ENCODE measurements around the gene SLIT1.

Gene SLIT1

GRCh38 chr10:97185326-97186058 lies at the start of gene SLIT1:
Gene SLIT1 (minus strand): TSS chr10:97185959. CDS start chr10:97185674, 285 bp downstream.
- DNase-seq (ENCODE audit: extremely low read depth in 1 of 2, low read depth in 1 of 2) = no peak

GRCh38 chr10:97235353-97235752 lies 49.6 kb upstream of the SLIT1 start:
- DNase-seq (ENCODE audit: extremely low read depth in 1 of 2, low read depth in 1 of 2) = no peak

- no peak for DNase-seq (ENCODE audit: extremely low read depth in 1 of 2, low read depth in 1 of 2)
Measured at GRCh38 chr10:97234400-97234799, 48.6 kb upstream of the SLIT1 start.

GRCh38 chr10:97230146-97230545 lies 44.4 kb upstream of the SLIT1 start:
- DNase-seq (ENCODE audit: extremely low read depth in 1 of 2, low read depth in 1 of 2) = no peak

- no peak for DNase-seq (ENCODE audit: extremely low read depth in 1 of 2, low read depth in 1 of 2)
Measured at GRCh38 chr10:97229322-97230015, 43.7 kb upstream of the SLIT1 start.

GRCh38 chr10:97228775-97229157 lies 43.0 kb upstream of the SLIT1 start:
- no peak for DNase-seq (ENCODE audit: extremely low read depth in 1 of 2, low read depth in 1 of 2)

GRCh38 chr10:97228130-97228774 lies 42.5 kb upstream of the SLIT1 start:
- DNase-seq (ENCODE audit: extremely low read depth in 1 of 2, low read depth in 1 of 2) = no peak

- no peak for DNase-seq (ENCODE audit: extremely low read depth in 1 of 2, low read depth in 1 of 2)
Measured at GRCh38 chr10:97226398-97226797, 40.6 kb upstream of the SLIT1 start.

GRCh38 chr10:97224483-97225435 lies 39.0 kb upstream of the SLIT1 start:
- DNase-seq (ENCODE audit: extremely low read depth in 1 of 2, low read depth in 1 of 2) = peak in 1 of 2 donors; percentile 6

- DNase-seq (ENCODE audit: extremely low read depth in 1 of 2, low read depth in 1 of 2) = no peak
Measured at GRCh38 chr10:97222326-97222961, 36.7 kb upstream of the SLIT1 start.

GRCh38 chr10:97220355-97220754 lies 34.6 kb upstream of the SLIT1 start:
- DNase-seq (ENCODE audit: extremely low read depth in 1 of 2, low read depth in 1 of 2) = no peak

- no peak for DNase-seq (ENCODE audit: extremely low read depth in 1 of 2, low read depth in 1 of 2)
Measured at GRCh38 chr10:97217299-97217698, 31.5 kb upstream of the SLIT1 start.

GRCh38 chr10:97215619-97216260 lies 30.0 kb upstream of the SLIT1 start:
- DNase-seq (ENCODE audit: extremely low read depth in 1 of 2, low read depth in 1 of 2) = no peak

GRCh38 chr10:97213431-97213830 lies 27.7 kb upstream of the SLIT1 start:
- no peak for DNase-seq (ENCODE audit: extremely low read depth in 1 of 2, low read depth in 1 of 2)

GRCh38 chr10:97211229-97211628 lies 25.5 kb upstream of the SLIT1 start:
- DNase-seq (ENCODE audit: extremely low read depth in 1 of 2, low read depth in 1 of 2) = no peak

GRCh38 chr10:97210543-97210960 lies 24.8 kb upstream of the SLIT1 start:
- peak in 1 of 2 donors; percentile 31 for DNase-seq (ENCODE audit: extremely low read depth in 1 of 2, low read depth in 1 of 2)

- no peak for DNase-seq (ENCODE audit: extremely low read depth in 1 of 2, low read depth in 1 of 2)
Measured at GRCh38 chr10:97207756-97208346, 22.1 kb upstream of the SLIT1 start.

GRCh38 chr10:97207131-97207530 lies 21.4 kb upstream of the SLIT1 start:
- no peak for DNase-seq (ENCODE audit: extremely low read depth in 1 of 2, low read depth in 1 of 2)
